Activated T-cell treated with anti-CD3 and anti-CD28 coated beads for 48 hours (primary cell): ENCODE results near the gene PRR5.

Experiments used
- DNase-seq: peaks from one replicate; pipeline ENCODE4 v3.0.0-alpha.2; 2020; ENCODE audit warnings: low read depth

PRR5 gene

DNA sequence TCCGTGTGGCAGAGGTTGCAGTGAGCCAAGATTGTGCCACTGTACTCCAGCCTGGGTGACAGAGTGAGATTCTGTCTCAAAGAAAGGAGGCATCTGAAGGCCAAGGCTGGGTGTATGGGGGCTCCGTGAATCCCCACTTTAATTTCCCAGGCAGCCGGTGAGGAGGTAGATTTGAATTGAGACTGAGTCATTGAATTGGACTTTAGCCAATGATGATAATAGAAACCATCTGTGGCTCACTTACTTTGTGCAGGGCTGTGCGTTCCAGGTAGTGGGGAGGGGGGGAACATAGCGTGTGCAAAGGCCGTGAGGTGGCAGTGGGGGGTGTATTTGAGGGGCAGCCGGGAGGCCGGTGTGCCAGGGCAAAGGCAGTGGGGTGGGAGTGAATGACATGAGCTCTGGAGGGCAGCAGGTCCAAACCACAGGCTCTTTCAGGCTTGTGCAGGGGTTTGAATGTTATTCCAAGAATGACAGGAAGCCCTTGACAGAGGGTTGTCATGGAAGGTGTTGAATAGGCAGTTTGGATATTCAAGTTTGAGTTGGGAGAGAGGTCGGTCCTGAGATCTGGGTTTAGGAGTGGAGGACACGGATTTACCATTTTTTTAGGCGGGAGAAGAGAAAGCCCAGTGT lies 56.5 kb downstream of the PRR5 start:
- DNase-seq: no peak

DNA sequence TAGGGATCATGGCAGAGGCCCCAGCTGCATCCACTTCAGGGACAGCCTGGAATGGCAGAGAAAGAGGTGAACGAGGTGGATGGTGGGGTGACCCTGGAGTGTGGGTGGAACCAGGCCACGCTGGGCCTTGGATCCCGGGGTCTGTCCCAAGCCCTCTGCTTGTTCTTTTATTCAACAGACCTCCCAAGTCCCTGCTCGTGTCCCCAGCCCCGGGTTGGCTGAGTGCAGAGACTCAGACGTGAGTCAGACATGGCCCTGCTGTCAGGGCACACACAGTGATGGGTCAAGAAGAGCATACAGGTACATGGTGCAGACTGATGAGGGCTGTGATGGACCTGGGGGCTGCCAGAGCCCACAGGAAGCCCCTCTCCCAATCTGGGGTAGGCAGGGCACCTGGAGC lies 57.0 kb downstream of the PRR5 start:
- no peak for DNase-seq

DNA sequence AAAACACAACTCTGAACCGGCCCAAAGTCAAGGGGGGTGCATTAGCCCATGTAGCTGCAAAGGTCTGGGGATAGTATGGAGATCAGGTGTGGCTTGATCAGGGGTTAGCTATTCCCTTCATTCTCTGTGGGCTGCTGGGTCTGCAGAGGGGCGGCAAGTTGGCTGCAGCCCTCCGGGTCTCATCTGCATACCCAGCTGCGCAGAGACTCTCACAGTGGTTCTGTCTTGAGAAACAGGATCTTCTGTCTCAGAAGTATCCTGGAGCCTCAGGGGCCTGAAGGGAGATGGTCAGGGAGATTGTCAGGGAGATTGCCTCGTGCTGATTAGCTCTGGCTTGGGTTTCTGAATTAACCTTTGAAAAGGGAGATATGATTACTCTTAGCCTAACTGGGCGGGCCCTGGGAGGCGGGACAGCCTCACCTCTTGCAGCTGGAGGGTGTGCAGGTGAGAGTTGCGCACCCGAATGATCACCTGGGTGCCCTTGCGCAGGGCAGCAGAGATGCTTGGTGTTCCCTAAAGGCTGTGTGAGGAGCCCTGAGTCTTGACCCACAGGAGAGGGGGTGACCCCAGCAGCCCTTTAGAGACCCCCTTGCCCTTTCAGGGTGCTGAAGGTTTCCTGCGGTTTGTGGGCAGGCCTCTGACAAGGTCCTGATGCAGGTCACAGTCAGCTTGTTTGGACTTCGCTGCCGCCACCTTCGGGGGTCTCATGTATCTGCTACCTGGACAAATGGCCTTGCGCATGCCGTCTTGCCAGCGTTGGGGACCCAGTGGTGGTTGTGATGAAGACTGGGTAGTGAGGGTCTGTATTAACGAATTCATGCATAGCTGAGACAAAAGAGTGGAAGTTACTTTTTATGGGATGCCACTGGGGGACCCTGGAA lies 57.7 kb downstream of the PRR5 start:
- no peak for DNase-seq

DNA sequence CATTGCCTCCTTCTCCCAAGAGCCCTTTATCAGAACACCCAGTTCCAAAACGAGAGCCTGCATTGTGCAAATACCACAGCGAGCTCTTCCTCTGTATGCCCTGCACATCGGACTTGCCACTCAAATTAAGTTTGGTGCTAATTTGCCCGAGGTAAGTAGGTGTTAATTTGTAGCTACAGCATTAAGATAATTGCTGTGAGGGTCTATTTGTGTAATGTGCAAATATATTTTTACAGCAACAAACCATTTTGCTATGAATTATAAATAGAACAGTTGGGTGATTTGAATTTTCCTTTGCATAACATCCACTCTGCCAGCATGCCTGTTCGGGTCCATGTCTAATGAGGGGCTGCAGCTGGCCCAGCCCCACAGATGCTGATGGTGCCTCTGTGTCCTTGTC lies 58.5 kb downstream of the PRR5 start:
- no peak for DNase-seq

DNA sequence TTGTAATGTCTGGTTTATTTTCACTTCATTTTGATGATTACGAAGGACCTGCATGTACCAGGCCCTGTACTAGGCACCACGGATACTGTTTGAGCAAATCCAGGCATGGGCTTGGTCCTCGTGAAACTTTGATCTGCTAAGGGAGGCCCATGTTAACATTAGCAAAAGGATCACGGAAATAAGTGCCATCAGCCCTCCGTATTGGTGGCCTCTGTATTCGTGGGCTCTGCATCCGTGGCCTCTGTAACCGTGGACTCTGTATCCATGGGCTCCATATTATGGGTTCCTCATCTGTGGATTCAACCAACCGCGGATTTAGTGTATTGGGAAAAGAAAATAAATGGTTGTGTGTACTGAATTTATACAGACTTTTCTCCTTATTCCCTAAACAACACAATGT lies 59.0 kb downstream of the PRR5 start:
- DNase-seq: no peak

DNA sequence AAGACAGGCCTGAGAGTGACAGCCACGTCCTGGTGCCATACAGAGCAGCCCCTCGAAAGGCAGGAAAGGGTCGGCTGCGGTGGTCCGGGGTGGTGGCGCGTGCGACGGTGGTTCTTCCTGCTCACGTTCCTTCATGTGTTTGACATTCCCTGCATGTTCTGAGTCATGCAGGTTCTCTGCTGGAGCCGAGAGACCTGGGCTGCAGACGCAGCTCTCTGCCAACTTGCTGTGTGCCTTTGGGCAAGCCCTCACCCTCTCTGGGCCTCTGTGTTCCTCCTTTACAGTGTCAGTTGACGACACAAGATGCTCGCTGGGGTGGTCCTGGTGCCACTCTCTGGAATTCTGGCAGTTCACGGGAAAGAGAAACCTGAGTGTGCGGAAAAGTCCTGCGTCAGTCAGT lies 62.4 kb downstream of the PRR5 start:
- no peak for DNase-seq

DNA sequence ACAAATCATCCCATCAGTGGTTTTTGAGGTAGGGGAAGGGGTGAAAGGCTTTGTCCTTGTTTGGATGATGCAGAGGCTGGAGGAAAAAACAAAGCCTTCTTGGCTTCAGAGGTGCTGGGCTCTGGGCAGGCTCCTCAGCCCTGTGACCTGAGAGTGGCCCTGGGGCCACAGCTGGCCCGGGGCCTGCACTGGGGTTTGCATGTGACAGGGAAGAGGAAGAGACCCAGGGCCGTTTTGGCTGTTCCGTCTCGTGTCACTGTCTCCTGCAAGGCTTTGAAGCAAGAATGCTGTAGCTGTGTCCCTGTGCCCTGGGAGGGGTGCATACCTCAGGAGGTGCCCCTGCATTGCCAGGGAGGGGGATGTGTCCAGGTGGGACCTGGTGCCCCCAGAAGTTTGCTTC lies 63.0 kb downstream of the PRR5 start:
- no peak for DNase-seq

DNA sequence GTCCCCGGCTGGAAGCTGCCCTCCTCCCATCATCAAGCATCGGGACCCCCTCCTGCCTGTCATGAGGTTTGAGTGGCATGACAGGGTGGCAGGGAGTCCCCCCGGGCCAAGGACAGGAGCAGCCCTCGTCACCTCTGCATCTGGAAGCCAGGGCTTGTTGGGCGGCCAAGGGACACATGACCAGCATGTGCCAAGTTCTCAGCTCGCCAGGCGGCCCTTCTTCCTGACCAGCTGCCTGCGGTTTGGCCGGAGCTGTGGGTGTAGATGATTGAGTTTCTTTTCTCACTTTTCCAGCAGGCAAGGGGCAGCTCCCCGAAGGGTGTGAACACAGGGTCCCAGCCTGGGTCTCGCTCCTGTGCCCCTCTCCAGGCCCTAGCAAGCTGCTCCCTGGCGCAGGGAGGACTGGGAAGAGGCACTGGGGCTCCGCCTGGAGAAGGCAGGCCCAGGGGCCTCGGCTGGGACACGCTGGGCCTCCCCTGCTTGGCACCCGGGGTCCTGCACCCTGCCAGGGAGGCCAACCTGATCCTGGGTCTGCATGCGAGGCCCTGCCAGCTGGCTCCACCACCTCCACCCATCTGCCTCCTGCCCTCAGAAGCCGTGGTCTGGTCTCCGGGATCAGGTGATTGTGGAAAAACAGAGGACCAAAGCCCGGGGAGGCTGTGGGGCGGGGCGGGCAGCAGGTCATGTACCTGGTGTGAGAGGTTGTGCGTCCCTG lies 63.7 kb downstream of the PRR5 start:
- DNase-seq: no peak

DNA sequence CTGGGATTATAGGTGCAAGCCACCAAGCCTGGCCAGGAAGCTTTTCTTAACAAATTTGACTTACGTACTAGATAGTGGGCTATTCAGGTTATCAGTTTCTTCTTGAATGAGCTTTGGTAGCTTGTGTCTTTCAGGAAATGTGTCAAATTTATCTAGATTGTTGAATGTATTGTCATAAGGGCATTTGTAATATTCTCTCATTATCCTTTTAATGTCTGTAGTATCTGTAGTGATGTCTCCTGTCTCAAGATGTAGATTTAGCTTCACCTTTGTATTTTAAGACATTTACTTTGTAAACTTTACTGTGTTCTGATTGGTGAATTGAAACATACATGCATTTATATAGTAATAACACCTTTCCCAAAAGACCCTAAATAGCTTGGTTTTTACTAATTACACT lies 71.1 kb downstream of the PRR5 start:
- no peak for DNase-seq

DNA sequence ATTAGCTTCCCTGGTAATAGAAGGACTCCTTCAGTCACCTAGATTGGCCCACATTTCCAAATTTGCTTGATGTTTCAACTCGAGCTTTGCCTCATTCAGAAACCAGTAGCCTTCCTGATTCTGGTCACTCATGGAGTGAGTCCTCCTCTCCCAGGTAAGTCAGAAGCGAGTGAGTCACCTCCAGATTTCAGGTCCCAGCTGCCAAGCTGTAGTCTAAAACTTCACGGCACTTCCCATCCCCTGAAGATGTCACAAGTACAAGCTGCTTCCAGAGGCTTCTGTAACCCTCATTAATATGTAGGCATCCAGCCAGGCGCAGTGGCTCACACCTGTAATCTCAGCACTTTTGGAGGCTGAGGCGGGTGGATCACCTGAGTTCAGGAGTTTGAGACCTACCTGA lies 73.9 kb downstream of the PRR5 start:
- no peak for DNase-seq

DNA sequence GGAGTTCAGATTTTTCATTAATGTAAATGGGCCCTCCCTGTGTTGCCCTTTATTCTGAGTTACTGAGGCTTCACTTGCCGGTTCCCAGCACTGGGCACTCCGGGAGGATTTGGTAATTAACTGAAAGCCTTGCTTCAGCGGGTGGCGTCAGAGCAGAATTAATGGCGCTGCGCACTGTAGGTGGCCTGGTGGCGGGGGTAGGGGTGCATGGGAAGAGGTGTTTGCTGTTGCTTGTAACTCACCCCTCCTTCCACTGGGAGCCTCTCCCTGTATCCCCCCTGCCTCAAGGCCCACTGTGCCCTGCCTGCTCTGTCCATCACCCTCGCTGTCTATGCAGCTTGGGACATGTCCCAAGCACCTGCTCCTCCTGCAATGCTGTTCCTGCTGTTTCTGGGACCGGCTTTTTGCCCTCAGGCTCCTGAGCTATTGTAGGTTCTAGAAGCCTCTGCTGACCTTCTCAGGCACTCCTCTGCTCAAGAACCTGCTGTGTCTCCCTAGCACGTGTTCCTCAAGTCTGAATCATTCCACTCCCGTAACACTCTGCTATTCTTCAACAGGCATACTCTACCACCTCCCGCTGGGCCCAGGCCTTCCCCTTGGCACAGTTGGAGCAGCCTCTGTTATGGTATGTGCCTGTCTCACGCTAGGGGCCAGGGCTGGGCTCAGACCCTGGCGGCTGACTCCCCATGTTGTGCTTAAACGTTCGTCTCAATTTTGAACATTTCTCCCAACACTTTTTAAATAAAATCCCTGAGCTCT lies 74.8 kb downstream of the PRR5 start:
- DNase-seq: no peak

DNA sequence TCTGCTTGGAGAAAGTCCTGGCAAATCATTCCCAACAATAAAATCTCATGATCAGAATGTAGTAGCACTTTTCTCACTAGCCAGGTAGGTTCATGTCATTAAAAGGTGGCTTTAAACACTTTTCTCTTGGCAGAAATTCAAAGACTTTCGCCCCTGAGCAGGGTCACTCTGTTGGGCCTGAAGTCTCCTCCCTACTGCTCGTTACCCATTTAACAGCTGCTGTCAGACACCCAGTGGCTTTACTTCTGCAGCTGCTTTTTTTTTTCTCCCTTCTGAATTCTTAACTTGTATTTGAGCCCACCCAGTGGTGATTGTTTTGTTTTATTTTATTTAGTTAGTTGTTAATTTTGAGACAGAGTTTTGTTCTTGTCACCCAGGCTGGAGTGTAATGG lies 75.4 kb downstream of the PRR5 start:
- no peak for DNase-seq

DNA sequence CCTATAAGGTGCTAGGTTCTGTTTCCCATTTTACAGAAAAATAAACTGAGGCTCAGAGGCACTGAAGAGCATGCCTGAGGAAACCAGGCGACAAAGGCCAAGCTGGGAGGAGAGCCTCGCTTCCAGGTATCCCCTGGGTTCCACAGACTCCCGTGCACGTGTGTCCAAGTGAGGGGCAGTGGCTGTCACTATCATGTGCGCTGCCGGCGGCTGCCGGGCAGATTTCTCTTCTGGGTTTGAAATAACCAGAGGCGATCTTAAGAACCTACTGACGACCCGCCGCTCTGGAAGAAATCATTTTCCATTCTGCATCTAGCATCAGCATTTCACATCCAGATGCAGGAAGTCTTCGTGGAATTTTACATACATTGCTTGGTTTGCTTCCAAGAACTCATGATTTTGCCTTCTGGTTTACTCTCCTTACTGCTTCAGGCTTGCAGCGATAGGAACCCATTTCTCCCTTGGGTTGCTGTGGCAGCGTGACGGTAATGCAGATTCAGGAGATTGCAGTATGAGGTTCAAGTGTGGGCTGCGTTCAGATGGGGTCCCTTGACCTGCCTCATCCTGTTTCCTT lies 79.0 kb downstream of the PRR5 start:
- DNase-seq: no peak

DNA sequence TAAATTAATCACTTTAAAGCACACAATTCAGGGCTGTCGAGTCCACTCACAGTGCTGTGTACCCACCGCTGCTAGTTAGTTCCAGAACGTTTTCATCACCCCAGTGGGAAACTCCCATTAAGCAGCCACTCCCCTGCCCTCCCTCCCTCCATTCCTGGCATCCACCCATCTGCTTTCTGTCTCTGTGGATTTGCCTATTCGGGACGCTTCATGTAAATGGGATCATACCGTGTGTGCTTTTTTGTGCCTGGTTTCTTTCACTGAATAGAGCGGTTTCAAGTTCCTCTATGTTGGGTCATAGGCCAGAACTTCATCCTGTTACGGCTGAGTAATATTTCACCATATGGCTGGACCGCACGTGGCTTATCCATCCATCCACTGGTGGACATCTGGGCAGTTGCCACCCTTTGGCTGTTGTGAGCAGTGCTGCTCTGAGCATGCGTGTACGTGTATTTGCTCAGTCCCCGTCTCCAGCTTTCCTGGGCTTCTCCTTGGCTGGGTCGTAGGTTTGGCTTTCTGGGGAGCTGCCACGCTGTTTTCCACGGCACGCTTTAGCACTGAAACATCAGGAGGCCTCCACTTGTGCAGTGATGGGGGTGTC lies 80.5 kb downstream of the PRR5 start:
- no peak for DNase-seq

DNA sequence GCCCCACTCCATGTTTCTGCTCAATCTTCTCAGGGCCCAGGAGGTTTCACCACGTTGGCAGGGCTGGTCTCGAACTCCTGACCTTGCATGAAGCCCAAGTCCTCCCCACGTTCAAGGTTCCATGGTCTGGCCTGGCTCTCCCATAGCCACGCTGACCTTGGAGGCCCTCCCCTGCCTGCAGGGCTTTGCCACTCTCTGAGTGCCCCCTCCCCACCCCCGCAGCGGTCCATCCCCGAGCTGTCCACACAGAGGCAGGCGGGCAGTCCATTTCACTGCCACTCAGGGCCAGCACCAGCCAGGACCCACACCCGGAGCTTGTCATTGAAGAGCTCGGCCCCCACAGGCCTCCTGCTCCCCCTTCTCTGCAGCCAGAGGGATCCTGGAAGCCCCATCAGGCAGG lies 81.1 kb downstream of the PRR5 start:
- DNase-seq: no peak

DNA sequence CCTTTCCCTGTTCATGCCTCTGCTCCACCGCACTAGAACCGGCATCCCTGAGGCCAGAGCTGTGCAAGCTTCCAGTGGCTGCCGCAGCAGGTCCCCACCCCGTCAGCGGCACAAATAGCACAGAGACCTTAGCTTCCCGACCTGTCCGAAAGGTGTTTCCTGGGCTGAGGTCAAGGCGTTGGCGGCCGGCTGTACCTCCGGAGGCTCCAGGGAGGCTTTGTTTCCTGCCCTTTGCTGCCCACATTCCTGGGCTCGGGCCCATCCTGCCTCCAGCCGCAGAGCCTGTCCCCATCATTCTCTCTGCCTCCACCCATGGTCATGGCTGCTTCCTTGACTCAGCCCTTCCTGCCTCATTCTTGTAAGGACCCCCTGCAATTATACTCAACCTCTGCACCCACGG lies 81.6 kb downstream of the PRR5 start:
- no peak for DNase-seq

DNA sequence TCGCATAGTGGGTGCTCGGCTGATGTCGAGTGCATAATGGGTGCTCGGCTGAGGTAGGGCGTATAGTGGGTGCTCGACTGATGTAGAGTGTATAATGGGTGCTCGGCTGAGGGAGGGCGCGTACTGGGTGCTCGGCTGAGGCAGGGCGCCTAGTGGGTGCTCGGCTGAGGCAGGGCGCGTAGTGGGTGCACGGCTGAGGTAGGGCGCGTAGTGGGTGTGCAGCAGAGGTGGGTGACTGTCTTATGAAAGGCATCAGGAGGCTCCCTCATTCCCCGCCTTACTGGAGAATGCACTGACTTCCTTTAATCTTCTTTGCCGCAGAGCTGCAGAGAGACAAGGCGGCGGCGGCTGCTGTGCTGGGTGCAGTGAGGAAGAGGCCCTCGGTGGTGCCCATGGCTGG lies 84.1 kb downstream of the PRR5 start:
- no peak for DNase-seq

DNA sequence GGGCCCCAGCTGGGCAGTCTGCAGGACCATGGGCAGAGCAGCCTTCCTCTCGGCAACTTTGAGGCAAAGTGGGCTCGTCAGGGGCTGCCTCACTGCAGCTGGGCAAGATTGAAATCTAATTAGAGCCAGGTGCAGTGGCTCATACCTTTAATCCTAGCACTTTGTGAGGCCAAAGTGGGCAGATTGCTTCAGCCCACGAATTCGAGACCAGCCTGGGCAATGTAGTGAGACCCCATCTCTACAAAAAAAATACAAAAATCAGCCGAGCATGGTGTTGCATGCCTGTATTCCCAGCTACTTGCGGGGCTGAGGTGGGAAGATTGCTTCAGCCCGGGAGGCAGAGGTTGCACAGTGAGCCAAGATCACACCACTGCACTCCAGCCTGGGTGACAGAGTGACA lies 84.6 kb downstream of the PRR5 start:
- DNase-seq: no peak
